ENCODE data around the gene KRT36. TPM values are rescaled to one million over a fixed set of nuclear protein-coding genes. Genes with fewer than 3 reads are reported as not detected.

The KRT36 gene
- total RNA-seq, 1 donor from 2014 or later: not detected

DNA sequence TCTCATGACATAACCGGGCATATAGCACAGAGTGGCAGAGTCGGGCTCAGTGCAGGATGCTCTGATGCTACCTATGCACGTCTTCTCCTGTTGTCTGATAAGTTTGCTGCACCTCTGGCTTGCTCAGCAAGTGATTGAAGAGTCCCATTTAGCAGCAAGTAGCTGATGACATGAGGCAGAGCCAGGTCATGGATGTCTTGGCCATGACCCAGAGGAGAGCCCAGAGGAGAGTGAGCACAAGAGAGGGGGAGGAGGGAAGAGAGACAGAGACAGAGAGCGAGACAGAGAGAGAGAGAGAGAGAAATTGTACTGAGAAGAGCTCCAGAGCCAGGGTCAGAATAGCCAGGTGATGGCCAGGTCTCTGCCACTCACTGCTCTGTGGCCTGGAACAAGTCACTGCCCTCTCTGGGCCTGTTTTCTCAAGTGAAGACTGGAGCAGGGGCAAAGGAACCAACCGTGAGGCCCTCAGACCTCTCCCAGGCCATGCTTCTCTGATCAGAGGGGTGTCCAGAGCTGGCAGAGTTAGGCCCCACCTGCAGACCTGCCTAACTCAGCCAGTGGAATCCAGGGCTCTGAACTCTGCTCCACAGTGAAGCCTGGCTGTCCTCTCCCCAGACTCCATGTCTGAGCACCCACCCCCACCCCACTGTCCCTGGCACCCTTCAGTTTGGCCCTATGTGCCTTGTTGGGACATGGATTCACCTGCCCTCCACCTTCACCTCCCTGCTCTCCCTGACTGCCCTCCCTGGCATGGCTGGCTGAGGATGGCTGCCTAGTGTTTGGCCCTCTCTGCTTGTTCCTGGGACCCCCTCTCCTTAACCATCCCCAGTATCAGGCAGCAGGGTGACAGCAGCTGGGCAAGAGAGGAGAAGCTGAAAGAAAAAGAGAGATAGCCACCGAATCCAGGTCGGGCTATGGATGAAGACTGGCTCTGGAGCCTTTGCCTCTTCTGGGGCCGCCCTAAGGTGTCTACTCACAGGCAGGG lies 4.5 kb downstream of the KRT36 start:
- Mint-ChIP-seq H3K4me3 (no peak overlapping the region), H3K27ac (no peak overlapping the region), H3K36me3 (ENCODE audit: low read depth) (no peaks in the 10 kb centered on the region), H3K27me3 (peaks cover 14% of the 10 kb centered on the region), H3K4me1 (peaks cover under 1% of the 10 kb centered on the region), H3K9me3 (no peaks in the 10 kb centered on the region)
- intact Hi-C loops (cut with micrococcal nuclease): no loop called here
- DNase-seq: no peak
- POLR2A ChIA-PET: no interaction called here
- CTCF ChIA-PET: no interaction called here
- TF ChIP-seq, protein P1, sequence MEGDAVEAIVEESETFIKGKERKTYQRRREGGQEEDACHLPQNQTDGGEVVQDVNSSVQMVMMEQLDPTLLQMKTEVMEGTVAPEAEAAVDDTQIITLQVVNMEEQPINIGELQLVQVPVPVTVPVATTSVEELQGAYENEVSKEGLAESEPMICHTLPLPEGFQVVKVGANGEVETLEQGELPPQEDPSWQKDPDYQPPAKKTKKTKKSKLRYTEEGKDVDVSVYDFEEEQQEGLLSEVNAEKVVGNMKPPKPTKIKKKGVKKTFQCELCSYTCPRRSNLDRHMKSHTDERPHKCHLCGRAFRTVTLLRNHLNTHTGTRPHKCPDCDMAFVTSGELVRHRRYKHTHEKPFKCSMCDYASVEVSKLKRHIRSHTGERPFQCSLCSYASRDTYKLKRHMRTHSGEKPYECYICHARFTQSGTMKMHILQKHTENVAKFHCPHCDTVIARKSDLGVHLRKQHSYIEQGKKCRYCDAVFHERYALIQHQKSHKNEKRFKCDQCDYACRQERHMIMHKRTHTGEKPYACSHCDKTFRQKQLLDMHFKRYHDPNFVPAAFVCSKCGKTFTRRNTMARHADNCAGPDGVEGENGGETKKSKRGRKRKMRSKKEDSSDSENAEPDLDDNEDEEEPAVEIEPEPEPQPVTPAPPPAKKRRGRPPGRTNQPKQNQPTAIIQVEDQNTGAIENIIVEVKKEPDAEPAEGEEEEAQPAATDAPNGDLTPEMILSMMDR (IDR thresholded peaks at IDR 0.05): no peak
- ATAC-seq (ENCODE audit: low read depth): no peak

DNA sequence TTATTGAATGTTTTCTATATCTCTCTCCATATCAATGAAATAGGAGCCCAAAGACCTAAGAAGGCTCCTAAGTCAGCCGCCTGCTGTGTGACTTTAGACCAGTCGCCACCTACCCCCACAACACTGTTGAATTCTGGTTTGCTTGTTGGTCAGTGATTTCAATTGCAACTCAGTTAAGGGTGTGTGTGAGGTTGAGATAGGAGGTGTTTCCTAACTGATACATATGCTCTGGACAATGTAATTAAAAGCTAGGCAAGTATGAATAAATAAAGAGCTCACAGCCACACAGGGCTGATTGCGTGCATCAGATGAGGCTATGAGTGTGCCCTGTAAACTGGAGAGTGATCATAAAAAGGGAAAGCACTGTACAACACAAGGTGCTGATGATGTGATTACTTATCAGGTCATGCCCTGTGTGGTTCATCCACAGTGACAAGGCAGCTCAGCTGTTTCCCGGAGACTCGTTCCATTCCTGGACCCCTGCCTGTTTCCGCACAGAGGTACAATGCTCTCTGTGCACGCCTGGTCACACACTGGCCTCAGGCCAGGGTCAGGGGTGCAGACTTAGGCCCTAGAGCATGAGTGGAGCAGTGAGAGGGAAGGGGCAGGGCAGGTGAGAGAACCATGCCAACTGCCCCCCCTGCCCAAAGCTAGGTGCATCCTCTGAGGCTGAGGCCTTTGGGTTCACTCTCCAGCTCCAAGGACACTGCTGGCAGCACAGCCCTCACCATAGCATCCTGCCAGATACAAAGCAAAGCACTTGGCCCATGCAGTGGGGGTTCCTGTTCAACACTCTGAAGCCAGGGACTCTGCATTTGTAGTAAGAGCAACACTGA lies 5.5 kb downstream of the KRT36 start:
- H3K4me1 Mint-ChIP-seq: peaks cover 6% of the 10 kb centered on the region
- no peaks in the 10 kb centered on the region for H3K9me3 Mint-ChIP-seq
- intact Hi-C loops (cut with micrococcal nuclease): no loop called here
- H3K27me3 Mint-ChIP-seq: peaks cover 12% of the 10 kb centered on the region
- TF ChIP-seq, protein P1 (IDR thresholded peaks at IDR 0.05): no peak
- no peak for ATAC-seq (ENCODE audit: low read depth)
- ChIA-PET CTCF (no interaction called here), POLR2A (no interaction called here)
- no peak overlapping the region for H3K27ac Mint-ChIP-seq
- no peak overlapping the region for H3K4me3 Mint-ChIP-seq
- no peak for DNase-seq
- H3K36me3 Mint-ChIP-seq (ENCODE audit: low read depth): no peaks in the 10 kb centered on the region

DNA sequence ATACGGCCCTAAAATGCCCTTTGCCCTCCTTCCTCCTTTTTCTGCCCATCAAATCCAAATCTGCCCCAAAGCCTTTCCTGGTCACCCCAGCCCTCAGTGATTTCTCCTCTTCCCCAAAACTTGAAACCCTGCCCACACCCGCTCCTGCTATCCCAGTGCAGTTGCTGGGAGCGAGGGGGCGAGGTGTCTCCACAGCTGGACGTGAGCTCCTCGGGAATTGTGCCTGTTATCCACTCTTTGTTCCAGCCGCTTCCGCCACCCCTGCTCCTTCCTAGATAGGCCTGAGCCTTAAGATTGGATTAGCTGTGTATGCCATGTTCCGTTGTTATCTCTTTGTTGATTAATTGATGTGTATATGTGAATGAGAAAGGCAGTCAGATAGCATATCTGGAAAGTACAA lies 6.2 kb downstream of the KRT36 start:
- H3K36me3 Mint-ChIP-seq (ENCODE audit: low read depth): no peaks in the 10 kb centered on the region
- no peak overlapping the region for H3K4me3 Mint-ChIP-seq
- no peaks in the 10 kb centered on the region for H3K9me3 Mint-ChIP-seq
- POLR2A ChIA-PET: no interaction called here
- H3K27ac Mint-ChIP-seq: no peak overlapping the region
- TF ChIP-seq, protein P1 (IDR thresholded peaks at IDR 0.05): no peak
- intact Hi-C loops (cut with micrococcal nuclease): no loop called here
- H3K4me1 Mint-ChIP-seq: peaks cover 6% of the 10 kb centered on the region
- CTCF ChIA-PET: no interaction called here
- ATAC-seq (ENCODE audit: low read depth) (no peak), DNase-seq (no peak)
- peaks cover 9% of the 10 kb centered on the region for H3K27me3 Mint-ChIP-seq

DNA sequence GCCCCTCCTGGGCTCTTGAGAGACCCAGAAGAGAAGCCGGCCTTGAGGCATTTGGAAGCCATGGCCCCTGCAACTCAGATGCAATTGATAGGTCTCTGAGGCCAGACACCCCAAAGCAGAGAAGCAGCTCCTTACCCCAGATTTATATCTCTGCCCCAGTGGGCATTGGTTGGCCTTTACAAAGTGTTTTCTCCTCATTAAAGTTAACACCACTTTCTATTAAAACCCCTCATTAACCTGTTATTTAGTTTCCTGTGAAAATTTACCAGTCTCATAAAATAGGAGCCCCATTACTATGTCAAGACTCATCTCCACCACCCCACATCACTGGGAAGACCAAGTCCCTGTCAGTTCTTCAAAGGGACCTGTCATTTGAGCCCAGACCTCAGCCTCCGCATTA lies 8.7 kb downstream of the KRT36 start, which contains the start of gene KRT35:
TSS of gene KRT35 (minus strand) at position 116 of the 400 bp plus-strand sequence. CDS start at position 62, 54 bp downstream.
- Mint-ChIP-seq H3K4me3 (no peak within 1 kb of the TSS), H3K4me1 (peaks cover 6% of the 10 kb centered on the region), H3K36me3 (ENCODE audit: low read depth) (no peaks in the 10 kb centered on the region), H3K27me3 (peaks cover 3% of the 10 kb centered on the region), H3K9me3 (no peaks in the 10 kb centered on the region), H3K27ac (no peak within 1 kb of the TSS)
- intact Hi-C loops (cut with micrococcal nuclease): no loop called here
- TF ChIP-seq, protein P1 (IDR thresholded peaks at IDR 0.05): no peak
- CTCF ChIA-PET: no interaction called here
- POLR2A ChIA-PET: no interaction called here
- ATAC-seq (ENCODE audit: low read depth) (no peak), DNase-seq (no peak)

DNA sequence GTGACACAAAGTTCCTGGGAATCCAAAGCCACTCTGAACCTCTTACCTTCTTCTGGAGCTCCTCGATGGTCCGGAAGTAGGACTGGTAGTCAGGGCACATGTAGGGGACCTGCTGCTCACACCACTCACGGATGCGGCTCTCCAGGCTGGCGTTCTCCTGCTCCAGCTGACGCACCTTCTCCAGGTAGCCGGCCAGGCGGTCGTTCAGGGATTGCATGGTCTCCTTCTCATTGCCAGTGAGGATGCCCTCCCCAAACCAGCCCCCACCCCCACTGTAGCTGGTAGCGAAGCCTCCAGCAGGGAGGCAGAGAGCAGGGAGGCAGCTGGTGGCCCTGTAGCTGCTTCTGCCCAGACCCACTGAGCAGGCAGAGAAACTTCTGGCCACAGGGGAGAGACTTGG lies 9.1 kb downstream of the KRT36 start:
- CTCF ChIA-PET: no interaction called here
- POLR2A ChIA-PET: no interaction called here
- TF ChIP-seq, protein P1 (IDR thresholded peaks at IDR 0.05): no peak
- Mint-ChIP-seq H3K27ac (no peak overlapping the region), H3K27me3 (no peaks in the 10 kb centered on the region), H3K4me3 (no peak overlapping the region), H3K9me3 (no peaks in the 10 kb centered on the region), H3K4me1 (peaks cover 6% of the 10 kb centered on the region), H3K36me3 (ENCODE audit: low read depth) (no peaks in the 10 kb centered on the region)
- intact Hi-C loops (cut with micrococcal nuclease): no loop called here
- DNase-seq (no peak), ATAC-seq (ENCODE audit: low read depth) (no peak)
